CD4-positive, alpha-beta T cell treated with Interleukin-4 for 1 hour (primary cell): ENCODE results near the gene CDH4.

Experiments
- DNase-seq, 2 donors: peaks; one replicate each; pipeline ENCODE4 v3.0.0-alpha.2; 2020 to 2022

CDH4 gene

GRCh38 chr20:61930776-61931475 is 678.9 kb downstream of the CDH4 start:
- DNase-seq, result no peak

- DNase-seq, result no peak
These were observed 679.6 kb downstream of the CDH4 start for GRCh38 chr20:61931476-61932198.

GRCh38 chr20:61932199-61932592 is 680.1 kb downstream of the CDH4 start:
- no peak for DNase-seq

- DNase-seq, result no peak
These were observed 680.8 kb downstream of the CDH4 start for GRCh38 chr20:61932711-61933480.

GRCh38 chr20:61933481-61933950 is 681.5 kb downstream of the CDH4 start:
- no peak for DNase-seq

- no peak for DNase-seq
These were observed 682.1 kb downstream of the CDH4 start for GRCh38 chr20:61933951-61934715.

- DNase-seq, result no peak
These were observed 682.9 kb downstream of the CDH4 start for GRCh38 chr20:61934716-61935530.

GRCh38 chr20:61935926-61936700 is 684.1 kb downstream of the CDH4 start:
- DNase-seq, result no peak

GRCh38 chr20:61936701-61937131 is 684.7 kb downstream of the CDH4 start:
- DNase-seq, result no peak

GRCh38 chr20:61937146-61937962 is 685.3 kb downstream of the CDH4 start:
- no peak for DNase-seq

GRCh38 chr20:61937963-61938838 is 686.1 kb downstream of the CDH4 start:
- DNase-seq, result no peak

- DNase-seq, result no peak
These were observed 687.0 kb downstream of the CDH4 start for GRCh38 chr20:61938839-61939690.

- DNase-seq, result no peak
These were observed 687.8 kb downstream of the CDH4 start for GRCh38 chr20:61939691-61940360.

GRCh38 chr20:61940491-61940890 is 688.4 kb downstream of the CDH4 start:
- no peak for DNase-seq

GRCh38 chr20:61940976-61941720 is 689.1 kb downstream of the CDH4 start:
- no peak for DNase-seq

- DNase-seq, result no peak
These were observed 689.8 kb downstream of the CDH4 start for GRCh38 chr20:61941721-61942405.
